ENCODE data around the gene IFNA21.
"Not testable (repeated sequence)": the region's sequence is repeated elsewhere in the genome, so short reads cannot be mapped to it uniquely, and the experiment has no call there.

IFNA21 gene

DNA sequence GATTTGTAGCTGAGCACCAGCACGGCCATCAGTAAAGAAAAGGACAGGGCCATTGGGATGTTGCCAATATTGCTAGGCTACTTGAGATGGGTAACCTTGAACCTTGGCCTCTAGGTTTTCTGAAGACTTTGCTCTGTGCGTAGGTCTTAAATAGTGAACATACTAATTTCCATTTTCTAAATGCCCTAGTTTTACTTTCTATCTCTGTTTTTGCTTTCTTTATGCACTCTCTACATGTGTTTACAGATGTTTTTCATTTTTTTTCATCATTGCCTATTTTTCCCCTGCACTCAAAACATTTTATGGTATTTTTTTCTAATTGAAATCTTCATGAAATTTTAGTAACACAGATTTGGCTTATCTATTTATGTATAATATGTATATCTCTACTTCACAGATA lies at the start of gene IFNA21:
Gene IFNA21 (minus strand): TSS at position 101 of the 400 bp plus-strand sequence. CDS start 48 bp downstream, at position 53.
- DNase-seq (ENCODE audit: low read depth in 1 of 2, low spot score in 1 of 2): not testable (repeated sequence)

DNA sequence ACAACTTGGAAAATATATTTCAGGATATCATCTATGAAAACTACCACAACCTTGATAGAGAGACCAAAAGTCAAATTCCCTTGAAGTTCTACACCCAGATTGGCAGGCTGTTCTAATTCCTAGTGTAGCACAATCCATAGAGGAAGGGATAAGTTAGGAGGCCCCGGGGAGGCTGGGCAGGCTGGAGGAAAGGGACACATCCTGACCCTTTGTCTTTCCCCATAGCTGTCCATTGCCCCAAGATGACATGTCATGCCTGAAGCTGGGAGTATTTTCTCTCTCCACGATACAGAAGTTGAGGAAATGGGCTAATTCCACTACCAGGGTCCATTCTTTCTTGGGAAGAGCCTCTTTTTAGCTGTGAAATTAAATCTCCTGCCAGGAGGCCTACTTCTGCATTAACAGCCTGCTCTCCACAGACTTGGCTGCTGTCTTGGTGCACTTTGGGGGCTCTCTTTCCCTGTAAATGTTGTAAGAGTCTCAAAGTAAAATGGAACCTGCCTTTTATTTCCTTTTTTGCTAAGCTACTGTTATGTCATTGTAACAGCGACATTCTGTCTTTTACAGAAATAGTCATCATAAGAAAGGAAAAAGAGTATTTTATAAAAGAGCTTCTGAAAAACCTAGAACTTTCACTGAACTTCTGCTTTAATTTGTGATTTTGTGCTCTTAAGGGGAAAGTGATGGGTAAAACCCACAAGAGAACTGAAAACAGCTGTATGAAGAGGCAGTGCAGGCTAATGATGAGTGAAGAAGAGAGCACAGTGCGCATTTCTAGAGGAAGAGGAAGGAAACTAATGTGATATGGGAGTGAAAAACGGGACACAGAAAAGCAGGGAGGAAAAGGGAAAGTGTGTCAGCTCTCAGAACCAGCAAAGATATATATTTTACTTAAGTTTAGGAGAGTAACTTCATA lies 47.2 kb upstream of the IFNA21 start:
- DNase-seq (ENCODE audit: low read depth in 1 of 2, low spot score in 1 of 2): not testable (repeated sequence)

DNA sequence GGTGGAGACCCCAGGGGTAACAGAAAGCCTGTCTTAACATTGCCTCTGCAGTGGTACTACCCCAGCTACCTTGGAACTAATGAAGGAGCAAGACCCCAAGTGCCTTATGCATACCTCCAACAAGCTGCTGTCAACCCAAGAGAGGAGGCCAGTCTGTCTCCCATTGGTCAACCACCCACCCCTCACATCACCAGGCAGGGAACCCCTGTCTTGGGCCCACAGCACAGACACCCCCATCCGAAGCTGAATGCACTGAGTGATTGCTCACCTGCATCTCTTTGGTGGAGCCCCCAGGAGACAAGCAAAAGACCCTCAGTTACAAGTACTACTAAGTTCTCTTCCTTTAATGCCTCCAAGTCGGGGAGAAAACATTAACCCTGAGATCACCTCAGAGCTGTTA lies 45.7 kb upstream of the IFNA21 start:
- DNase-seq (ENCODE audit: low read depth in 1 of 2, low spot score in 1 of 2): not testable (repeated sequence)

DNA sequence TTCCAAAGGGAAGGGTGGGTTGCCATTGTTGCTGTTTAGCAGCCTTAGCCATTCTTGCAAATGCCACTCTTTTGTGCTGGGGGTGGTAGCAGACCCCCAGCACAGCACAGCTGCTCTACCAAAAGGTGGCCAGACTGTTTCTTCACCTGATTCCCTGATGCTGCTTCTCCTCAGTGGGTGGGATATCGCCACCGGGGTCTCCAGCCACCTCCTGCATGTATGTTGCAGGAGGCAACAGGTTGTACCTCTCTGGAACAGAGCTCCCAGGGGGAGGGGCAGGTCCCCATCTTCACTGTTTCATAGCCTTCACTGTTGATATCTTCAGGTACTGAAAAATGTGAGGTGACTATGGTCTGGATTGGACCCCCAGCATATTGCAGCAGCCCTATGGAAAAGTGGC lies 44.3 kb upstream of the IFNA21 start:
- DNase-seq (ENCODE audit: low read depth in 1 of 2, low spot score in 1 of 2): not testable (repeated sequence)

DNA sequence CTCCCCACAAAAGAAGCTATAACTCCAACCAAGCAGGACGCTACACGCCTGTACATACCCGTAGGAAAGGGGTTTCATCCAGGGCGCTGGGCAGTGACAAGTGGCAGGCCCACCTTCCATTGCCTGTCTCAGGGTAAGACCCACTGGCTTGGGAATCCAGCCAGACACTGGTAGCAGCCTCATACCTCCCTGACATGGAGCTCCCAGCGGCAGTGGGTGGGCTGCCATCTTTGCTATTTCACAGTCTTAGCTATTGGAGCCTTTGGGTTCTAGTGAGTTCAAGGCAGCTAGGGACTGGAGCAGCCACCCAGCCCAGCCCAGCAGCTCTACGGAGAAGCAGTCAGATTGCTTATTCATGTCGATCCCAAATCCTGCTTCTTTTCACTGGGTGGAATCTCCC lies 43.9 kb upstream of the IFNA21 start:
- no peak for DNase-seq (ENCODE audit: low read depth in 1 of 2, low spot score in 1 of 2)

DNA sequence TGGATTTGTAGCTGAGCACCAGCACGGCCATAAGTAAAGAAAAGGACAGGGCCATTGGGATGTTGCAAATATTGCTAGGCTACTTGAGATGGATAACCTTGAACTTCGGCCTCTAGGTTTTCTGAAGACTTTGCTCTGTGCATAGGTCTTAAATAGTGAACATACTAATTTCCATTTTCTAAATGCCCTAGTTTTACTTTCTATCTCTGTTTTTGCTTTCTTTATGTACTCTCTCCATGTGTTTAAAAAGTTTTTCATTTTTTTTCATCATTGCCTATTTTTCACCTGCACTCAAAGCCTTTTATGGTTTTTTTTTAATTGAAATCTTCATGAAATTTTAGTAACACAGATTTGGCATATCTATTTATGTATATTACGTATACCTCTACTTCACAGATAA lies 40.6 kb upstream of the IFNA21 start, which contains the start of gene IFNA10:
Gene IFNA10 (minus strand): TSS at position 101 of the 400 bp plus-strand sequence. CDS start 46 bp downstream, at position 55.
- DNase-seq (ENCODE audit: low read depth in 1 of 2, low spot score in 1 of 2): not testable (repeated sequence)

DNA sequence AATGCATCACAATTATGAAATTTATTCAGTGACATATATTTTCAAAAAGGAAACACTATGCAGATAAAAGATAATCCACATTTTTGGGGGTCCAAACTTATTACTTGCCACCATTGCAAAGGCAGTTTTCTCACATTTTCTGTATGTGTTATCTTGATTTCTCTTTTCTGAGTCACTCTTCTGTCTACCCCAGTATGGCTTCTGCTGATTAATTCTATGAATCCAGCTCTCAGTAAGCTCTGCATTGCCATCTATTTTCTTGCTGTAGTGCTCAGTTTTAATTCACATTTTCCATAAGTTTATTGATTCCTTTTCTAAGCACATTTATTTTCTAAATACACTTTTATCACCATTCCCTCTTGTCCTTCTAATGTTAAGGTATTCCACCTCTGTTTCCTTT lies 38.7 kb upstream of the IFNA21 start:
- no peak for DNase-seq (ENCODE audit: low read depth in 1 of 2, low spot score in 1 of 2)

DNA sequence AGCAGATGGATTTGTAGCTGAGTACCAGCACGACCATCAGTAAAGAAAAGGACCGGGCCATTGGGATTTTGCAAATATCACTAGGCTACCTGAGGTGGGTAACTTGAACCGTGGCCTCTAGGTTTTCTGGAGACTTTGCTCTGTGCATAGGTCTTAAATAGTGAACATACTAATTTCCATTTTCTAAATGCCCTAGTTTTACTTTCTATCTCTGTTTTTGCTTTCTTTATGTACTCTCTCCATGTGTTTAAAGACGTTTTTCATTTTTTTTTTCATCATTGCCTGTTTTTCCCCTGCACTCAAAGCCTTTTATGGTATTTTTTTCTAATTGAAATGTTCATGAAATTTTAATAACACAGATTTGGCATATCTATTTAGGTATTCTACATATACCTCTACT lies 35.6 kb upstream of the IFNA21 start, which contains the start of gene IFNA7:
Gene IFNA7 (minus strand): TSS at position 101 of the 400 bp plus-strand sequence. CDS start 40 bp downstream, at position 61.
- not testable (repeated sequence) for DNase-seq (ENCODE audit: low read depth in 1 of 2, low spot score in 1 of 2)

DNA sequence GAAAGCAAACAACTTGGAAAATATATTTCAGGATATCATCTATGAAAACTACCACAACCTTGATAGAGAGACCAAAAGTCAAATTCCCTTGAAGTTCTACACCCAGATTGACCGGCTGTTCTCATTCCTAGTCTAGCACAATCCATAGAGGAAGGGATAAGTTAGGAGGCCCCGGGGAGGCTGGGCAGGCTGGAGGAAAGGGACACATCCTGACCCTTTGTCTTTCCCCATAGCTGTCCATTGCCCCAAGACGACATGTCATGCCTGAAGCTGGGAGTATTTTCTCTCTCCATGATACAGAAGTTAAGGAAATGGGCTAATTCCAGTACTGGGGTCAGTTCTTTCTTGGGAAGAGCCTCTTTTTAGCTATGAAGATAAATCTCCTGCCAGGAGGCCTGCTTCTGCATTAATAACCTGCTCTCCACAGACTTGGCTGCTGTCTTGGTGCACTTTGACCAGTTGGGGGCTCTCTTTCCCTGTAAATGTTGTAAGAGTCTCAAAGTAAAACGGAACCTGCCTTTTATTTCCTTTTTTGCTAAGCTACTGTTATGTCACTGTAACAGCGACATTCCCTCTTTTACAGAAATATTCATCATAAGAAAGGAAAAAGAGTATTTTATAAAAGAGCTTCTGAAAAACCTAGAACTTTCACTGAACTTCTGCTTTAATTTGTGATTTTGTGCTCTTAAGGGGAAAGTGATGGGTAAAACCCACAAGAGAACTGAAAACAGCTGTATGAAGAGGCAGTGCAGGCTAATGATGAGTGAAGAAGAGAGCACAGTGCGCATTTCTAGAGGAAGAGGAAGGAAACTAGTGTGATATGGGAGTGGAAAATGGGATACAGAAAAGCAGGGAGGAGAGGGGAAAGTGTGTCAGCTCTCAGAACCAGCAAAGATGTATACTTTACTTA lies 28.7 kb upstream of the IFNA21 start:
- DNase-seq (ENCODE audit: low read depth in 1 of 2, low spot score in 1 of 2): peak in 1 of 2 donors; percentile 23

DNA sequence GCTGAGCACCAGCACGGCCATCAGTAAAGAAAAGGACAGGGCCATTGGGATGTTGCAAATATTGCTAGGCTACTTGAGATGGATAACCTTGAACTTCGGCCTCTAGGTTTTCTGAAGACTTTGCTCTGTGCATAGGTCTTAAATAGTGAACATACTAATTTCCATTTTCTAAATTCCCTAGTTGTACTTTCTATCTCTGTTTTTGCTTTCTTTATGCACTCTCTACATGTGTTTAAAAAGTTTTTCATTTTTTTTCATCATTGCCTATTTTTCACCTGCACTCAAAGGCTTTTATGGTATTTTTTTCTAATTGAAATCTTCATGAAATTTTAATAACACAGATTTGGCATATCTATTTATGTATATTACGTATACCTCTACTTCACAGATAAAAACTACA lies 21.0 kb upstream of the IFNA21 start, which contains the start of gene IFNA4:
Gene IFNA4 (minus strand): TSS at position 101 of the 400 bp plus-strand sequence. CDS start 56 bp downstream, at position 45.
- not testable (repeated sequence) for DNase-seq (ENCODE audit: low read depth in 1 of 2, low spot score in 1 of 2)

DNA sequence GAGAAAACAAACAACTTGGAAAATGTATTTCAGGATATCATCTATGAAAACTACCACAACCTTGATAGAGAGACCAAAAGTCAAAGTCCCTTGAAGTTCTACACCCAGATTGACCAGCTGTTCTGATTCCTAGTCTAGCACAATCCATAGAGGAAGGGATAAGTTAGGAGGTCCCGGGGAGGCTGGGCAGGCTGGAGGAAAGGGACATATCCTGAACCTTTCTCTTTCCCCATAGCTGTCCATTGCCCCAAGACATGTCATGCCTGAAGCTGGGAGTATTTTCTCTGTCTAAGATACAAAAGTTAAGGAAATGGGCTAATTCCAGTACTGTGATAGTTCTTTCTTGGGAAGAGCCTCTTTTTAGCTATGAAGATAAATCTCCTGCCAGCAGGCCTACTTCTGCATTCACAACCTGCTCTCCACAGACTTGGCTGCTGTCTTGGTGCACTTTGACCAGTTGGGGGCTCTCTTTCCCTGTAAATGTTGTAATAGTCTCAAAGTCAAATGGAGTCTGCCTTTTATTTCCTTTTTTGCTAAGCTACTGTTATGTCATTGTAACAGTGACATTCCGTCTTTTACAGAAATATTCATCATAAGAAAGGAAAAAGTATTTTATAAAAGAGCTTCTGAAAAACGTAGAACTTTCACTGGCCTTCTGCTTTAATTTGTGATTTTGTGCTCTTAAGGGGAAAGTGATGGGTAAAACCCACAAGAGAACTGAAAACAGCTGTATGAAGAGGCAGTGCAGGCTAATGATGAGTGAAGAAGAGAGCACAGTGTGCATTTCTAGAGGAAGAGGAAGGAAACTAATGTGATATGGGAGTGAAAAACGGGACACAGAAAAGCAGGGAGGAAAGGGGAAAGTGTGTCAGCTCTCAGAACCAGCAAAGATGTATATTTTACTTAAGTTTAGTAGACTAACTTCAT lies 16.6 kb upstream of the IFNA21 start:
- DNase-seq (ENCODE audit: low read depth in 1 of 2, low spot score in 1 of 2): not testable (repeated sequence)

DNA sequence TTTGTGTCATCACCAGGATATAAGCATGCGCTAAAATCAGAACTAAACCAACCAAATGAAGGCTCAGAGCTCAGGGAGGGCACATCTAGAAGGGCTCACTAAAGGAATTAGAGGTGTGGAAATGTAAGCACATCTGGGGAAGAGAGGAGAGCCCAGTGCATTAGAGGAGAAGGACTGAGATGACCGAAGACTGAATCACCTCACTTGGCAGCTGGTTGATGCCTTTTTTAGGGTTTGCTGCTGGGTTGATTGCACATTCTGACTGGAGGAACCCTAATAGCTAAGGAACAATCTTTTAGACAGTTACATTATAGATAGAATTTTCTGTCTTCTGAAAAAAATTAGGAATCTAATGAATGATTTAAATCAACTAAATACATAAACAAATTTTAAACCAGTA lies 8.2 kb upstream of the IFNA21 start:
- no peak for DNase-seq (ENCODE audit: low read depth in 1 of 2, low spot score in 1 of 2)

DNA sequence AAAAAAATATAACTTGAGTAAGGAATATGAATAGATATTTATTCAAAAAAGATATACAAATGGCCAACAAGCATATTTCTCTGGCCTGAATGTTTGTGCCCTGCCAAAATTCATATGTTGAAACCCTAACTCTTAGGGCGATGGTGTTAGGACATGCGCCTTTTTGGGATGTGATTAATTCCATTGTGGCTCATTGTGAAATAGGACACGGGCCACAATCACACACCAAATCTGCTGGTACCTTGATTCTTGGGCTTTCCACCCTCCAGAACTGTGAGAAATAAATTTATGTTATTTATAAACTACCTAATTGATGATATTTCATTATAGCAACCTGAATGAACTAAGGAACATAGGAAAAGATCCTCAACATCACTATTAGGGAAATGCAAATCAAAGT lies 5.7 kb upstream of the IFNA21 start:
- DNase-seq (ENCODE audit: low read depth in 1 of 2, low spot score in 1 of 2): no peak

DNA sequence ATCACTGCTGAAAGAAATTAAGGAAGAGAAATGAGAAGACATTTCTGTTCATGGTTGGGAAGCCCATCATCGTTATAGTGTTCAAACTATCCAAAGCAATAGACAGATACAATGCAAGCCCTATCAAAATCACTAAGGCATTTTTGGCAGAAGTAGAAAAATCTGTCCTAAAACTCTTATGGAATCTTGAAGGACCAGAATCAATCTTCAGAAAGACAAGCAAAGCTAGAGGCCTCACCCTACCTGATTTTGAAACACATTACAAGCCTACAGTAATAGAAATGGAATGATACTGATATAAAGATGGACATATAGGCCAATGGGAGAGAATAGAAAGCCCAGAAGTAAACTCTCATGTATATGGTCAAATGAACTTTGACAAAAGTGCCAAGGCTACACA lies 4.9 kb upstream of the IFNA21 start:
- DNase-seq (ENCODE audit: low read depth in 1 of 2, low spot score in 1 of 2): no peak

DNA sequence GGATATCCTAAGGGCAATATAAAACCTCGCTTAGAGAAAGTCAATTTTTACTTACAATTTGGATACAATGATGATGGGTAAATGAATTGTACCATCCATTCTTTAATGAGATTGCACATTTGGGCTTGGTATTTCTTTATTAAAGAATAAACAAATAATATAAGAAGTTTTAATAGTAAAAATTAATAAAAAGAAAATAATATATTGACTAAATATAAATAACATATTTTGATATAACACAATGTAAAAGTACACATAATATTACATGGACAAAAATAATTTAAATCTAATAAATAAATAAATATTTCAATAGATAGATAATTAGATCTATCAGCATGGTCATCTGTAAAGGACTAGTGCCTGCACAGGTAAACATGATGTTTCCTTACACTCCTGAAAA lies 944 bp downstream of the IFNA21 start:
- DNase-seq (ENCODE audit: low read depth in 1 of 2, low spot score in 1 of 2): no peak

DNA sequence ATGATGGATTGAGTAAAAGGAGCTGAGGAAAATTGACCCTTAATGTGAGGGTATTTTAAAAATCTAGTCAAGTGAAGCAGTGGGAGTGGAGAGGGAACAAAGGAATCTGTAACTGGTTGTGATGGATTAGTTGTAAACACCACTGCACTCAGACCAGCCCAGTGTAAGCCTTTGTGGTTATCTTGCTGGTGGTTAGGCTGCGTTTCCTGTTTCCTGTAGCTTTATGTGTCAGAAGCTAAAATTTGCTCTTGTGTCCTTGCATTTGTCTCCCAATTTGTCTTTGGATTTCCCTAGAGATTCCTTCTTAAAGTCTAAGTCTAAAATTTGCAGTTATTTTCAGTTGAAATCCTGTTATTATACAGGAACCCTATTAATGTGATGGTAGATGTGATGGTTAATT lies 6.3 kb downstream of the IFNA21 start:
- DNase-seq (ENCODE audit: low read depth in 1 of 2, low spot score in 1 of 2): no peak

DNA sequence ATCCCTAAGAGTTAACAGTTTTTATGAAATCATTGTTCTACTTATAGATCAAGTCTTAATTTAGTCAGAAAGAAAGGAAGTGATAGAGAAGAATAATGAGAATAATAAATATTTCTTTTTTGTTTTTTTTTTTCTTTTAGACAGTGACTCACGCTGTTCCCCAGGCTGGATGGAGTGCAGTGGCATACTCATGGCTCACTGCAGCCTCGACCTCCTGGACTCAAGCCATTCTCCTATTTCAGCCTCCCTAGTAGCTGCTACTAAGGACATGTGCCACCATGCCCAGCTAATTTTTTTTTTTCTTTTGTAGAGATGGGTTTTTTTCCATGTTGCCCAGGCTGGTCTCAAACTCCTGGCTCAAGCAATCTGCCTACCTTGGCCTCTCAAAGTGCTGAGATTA lies 11.0 kb downstream of the IFNA21 start:
- no peak for DNase-seq (ENCODE audit: low read depth in 1 of 2, low spot score in 1 of 2)

DNA sequence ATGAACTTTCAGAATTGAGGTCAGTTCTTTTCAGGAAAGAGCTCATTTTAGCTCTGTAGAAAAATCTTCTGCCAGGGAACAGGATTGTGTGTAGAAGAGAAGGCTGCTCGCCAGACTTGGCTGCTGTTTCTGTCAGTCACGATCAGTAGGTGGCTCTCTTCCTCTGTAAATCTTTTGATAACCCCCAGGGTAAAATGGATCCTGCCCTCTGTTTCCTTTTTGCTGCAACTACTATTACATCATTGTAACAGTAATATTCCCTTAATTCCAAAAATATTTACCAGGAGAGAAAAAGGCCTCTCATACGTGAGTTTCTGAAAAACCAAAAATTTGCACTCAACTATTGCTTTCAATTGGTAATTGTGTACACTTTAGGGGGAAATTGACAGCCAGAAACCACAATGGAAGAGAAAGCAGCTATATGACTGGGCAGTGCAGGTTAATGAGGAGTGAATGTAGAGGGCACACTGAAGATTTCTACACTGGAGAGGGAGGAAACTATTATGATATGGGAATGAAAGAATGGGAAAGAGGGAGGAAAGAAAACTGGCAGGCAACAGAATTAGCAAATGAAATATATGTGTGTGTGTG lies 12.3 kb downstream of the IFNA21 start:
- DNase-seq (ENCODE audit: low read depth in 1 of 2, low spot score in 1 of 2): no peak

DNA sequence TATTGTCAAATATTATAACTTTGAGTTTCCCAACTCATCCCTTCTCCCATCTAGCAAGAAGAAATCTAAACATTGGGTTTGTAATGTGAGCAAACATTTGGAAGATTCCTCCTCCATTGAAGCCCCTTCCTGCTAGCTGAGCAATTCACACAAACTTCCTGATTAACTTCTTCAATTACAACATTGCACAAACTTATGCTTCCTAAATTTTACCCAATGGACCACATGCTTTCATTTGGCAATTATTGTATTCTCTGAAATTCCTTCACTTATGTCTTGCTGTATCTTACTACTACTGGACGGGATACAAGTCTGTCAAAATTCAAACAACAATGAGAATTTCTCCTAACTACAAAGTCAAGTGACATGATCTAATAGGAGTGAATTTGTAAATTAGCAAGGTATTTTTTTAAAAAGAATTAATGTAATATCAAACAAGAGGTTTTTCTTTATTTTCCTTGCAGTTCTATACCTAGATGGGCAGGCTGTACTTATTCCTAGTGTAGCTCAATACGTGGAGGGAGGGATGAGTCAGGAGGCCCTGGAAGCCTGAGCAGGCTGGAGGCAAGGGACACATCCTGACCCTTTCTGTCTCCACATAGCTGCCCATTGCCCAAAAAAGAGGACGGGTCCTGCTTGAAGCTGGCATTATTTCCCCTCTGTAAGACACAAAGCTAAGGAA lies 13.0 kb downstream of the IFNA21 start:
- no peak for DNase-seq (ENCODE audit: low read depth in 1 of 2, low spot score in 1 of 2)
